Measurements from ENCODE around the gene MSN. TPM values are rescaled to one million over a fixed set of nuclear protein-coding genes. Genes with fewer than 3 reads are reported as not detected.

The MSN gene
- polyA plus RNA-seq, 1 donor (not counting 4 experiments of a cell fraction or from before 2014, with no cell fraction given): 421 TPM

GRCh38 chrX:65697211-65697641 lies 29.8 kb downstream of the MSN start:
- Histone ChIP-seq H3K4me2 (ENCODE audit: control insufficient read depth, extremely low read depth, insufficient read depth, low read depth, low read length) (peak overlapping the region; percentile 3), H3K79me2 (ENCODE audit: control insufficient read depth, insufficient read depth, low read length) (peaks cover 89% of the 10 kb centered on the region), H2AFZ (ENCODE audit: control insufficient read depth, low read length) (no peak overlapping the region), H3K27ac (ENCODE audit: control insufficient read depth, insufficient read depth, low read length) (peak overlapping the region; percentile 37), H4K20me1 (ENCODE audit: control insufficient read depth, extremely low read depth, insufficient read depth, low read length) (no peaks in the 10 kb centered on the region), H3K36me3 (ENCODE audit: control insufficient read depth in 2 of 2, extremely low read depth in 1 of 2, insufficient read depth in 2 of 2, low read length in 2 of 2) (no peaks in the 10 kb centered on the region), H3K9ac (ENCODE audit: control insufficient read depth, extremely low read depth, insufficient read depth, low read length) (no peak overlapping the region), H3K27me3 (ENCODE audit: control insufficient read depth, extremely low read depth, insufficient read depth, low read length) (no peaks in the 10 kb centered on the region), H3K9me3 (ENCODE audit: control insufficient read depth, low read depth, low read length) (no peaks in the 10 kb centered on the region), H3K9me1 (ENCODE audit: control insufficient read depth, extremely low read depth, insufficient read depth, low read length) (no peaks in the 10 kb centered on the region), H3K4me3 (ENCODE audit: control insufficient read depth in 2 of 3, extremely low read depth in 1 of 3, insufficient read depth in 2 of 3, low read depth in 1 of 3, low read length in 3 of 3) (no peak overlapping the region), H3K4me1 (ENCODE audit: control insufficient read depth, extremely low read depth, insufficient read depth, low read length) (peaks cover 24% of the 10 kb centered on the region)
- DNase-seq (ENCODE audit: low read depth, low spot score) (no peak), FAIRE-seq (no peak)
- dilution Hi-C loops (cut with MboI; ENCODE audit: extremely low pct_ligation_motif_present, low sequenced_read_pairs): no loop called here
- TF ChIP-seq CTCF (optimal IDR thresholded peaks at IDR 0.05 in 1 of 3, IDR thresholded peaks at IDR 0.05 in 1 of 3, conservative IDR thresholded peaks at IDR 0.05 in 1 of 3; ENCODE audit: extremely low read depth in 1 of 3, insufficient read depth in 2 of 3, low read length in 3 of 3): no peak
- TF ChIP-seq EZH2 (IDR thresholded peaks at IDR 0.05; ENCODE audit: low read length): no peak

- Histone ChIP-seq H3K27me3 (ENCODE audit: control insufficient read depth, extremely low read depth, insufficient read depth, low read length) (no peaks in the 10 kb centered on the region), H3K9me3 (ENCODE audit: control insufficient read depth, low read depth, low read length) (no peaks in the 10 kb centered on the region), H3K9ac (ENCODE audit: control insufficient read depth, extremely low read depth, insufficient read depth, low read length) (no peak overlapping the region), H3K36me3 (ENCODE audit: control insufficient read depth in 2 of 2, extremely low read depth in 1 of 2, insufficient read depth in 2 of 2, low read length in 2 of 2) (no peaks in the 10 kb centered on the region), H3K4me2 (ENCODE audit: control insufficient read depth, extremely low read depth, insufficient read depth, low read depth, low read length) (no peak overlapping the region), H3K4me3 (ENCODE audit: control insufficient read depth in 2 of 3, extremely low read depth in 1 of 3, insufficient read depth in 2 of 3, low read depth in 1 of 3, low read length in 3 of 3) (no peak overlapping the region), H3K4me1 (ENCODE audit: control insufficient read depth, extremely low read depth, insufficient read depth, low read length) (peaks cover 30% of the 10 kb centered on the region), H3K27ac (ENCODE audit: control insufficient read depth, insufficient read depth, low read length) (peak overlapping the region; percentile 24), H3K79me2 (ENCODE audit: control insufficient read depth, insufficient read depth, low read length) (peaks cover 88% of the 10 kb centered on the region), H4K20me1 (ENCODE audit: control insufficient read depth, extremely low read depth, insufficient read depth, low read length) (no peaks in the 10 kb centered on the region), H3K9me1 (ENCODE audit: control insufficient read depth, extremely low read depth, insufficient read depth, low read length) (no peaks in the 10 kb centered on the region), H2AFZ (ENCODE audit: control insufficient read depth, low read length) (no peak overlapping the region)
- DNase-seq (ENCODE audit: low read depth, low spot score): no peak
- no peak for TF ChIP-seq CTCF (optimal IDR thresholded peaks at IDR 0.05 in 1 of 3, IDR thresholded peaks at IDR 0.05 in 1 of 3, conservative IDR thresholded peaks at IDR 0.05 in 1 of 3; ENCODE audit: extremely low read depth in 1 of 3, insufficient read depth in 2 of 3, low read length in 3 of 3)
- no peak for TF ChIP-seq EZH2 (IDR thresholded peaks at IDR 0.05; ENCODE audit: low read length)
- dilution Hi-C loops (cut with MboI; ENCODE audit: extremely low pct_ligation_motif_present, low sequenced_read_pairs): no loop called here
- FAIRE-seq: no peak
Measured at GRCh38 chrX:65697915-65698796, 30.7 kb downstream of the MSN start.

All from keratinocyte (primary cell).